ENCODE measurements around the gene KRTAP20-4.

DNA sequence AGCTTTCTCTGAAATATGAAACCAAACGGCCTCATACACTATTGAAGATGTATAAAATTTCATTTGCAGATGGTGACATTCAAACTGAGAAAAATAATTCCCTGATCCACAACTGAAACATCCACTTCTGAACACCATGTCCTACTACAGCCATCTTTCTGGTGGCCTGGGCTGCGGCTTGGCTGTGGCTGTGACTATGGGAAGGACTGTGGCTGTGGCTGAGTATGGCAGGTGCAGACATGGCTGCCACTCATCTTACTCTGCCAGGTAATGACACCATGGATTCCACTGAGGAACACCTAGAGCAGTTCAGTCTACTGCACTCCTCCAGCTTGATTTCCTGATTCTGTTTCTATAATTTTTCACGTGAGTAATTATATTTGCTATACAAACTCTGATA is at the start of gene KRTAP20-4:
- TF ChIP-seq, protein P1, sequence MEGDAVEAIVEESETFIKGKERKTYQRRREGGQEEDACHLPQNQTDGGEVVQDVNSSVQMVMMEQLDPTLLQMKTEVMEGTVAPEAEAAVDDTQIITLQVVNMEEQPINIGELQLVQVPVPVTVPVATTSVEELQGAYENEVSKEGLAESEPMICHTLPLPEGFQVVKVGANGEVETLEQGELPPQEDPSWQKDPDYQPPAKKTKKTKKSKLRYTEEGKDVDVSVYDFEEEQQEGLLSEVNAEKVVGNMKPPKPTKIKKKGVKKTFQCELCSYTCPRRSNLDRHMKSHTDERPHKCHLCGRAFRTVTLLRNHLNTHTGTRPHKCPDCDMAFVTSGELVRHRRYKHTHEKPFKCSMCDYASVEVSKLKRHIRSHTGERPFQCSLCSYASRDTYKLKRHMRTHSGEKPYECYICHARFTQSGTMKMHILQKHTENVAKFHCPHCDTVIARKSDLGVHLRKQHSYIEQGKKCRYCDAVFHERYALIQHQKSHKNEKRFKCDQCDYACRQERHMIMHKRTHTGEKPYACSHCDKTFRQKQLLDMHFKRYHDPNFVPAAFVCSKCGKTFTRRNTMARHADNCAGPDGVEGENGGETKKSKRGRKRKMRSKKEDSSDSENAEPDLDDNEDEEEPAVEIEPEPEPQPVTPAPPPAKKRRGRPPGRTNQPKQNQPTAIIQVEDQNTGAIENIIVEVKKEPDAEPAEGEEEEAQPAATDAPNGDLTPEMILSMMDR (IDR thresholded peaks at IDR 0.05; ENCODE audit: insufficient read depth, low read length, poor library complexity, severe bottlenecking), result no peak
- TF ChIP-seq EZH2phosphoT487 (conservative IDR thresholded peaks at IDR 0.05; ENCODE audit: low read length), result no peak

Data from SU-DHL-6 (cell line).